Tibial artery (tissue), 4 donors: ENCODE results near the gene MTNR1A.
A peak's percentile ranks its signal among the peaks of the same experiment; 100 is the strongest.

Source experiments
- DNase-seq, 2 donors: peaks; one replicate each; pipeline ENCODE4 v3.0.0-alpha.2; 2019
- H3K27ac ChIP-seq, 2 donors: fragments of 200-600 bp; sonication (generic) in 1 of 2; 1 replicate in 1 of 2; 2 replicates in 1 of 2; pipeline ENCODE4 v1.5.1; 2018 to 2019; ENCODE audit warnings: mild to moderate bottlenecking in 1 of 2
- H3K27me3 ChIP-seq, 2 donors: fragments of 200-600 bp; sonication (generic) in 1 of 2; one replicate each; pipeline versions ENCODE4 v1.5.1 to v1.6.0; 2016 to 2019
- H3K36me3 ChIP-seq, 3 donors: fragments of 200-600 bp; sonication (generic) in 2 of 3; one replicate each; pipeline ENCODE4 v1.5.1; 2016 to 2019; ENCODE audit warnings: mild to moderate bottlenecking in 2 of 3
- H3K4me1 ChIP-seq, 4 donors: fragments of 200-600 bp; sonication (generic) in 2 of 4; 1 replicate in 3 of 4; 2 replicates in 1 of 4; pipeline ENCODE4 v1.5.1; 2016 to 2019
- H3K4me3 ChIP-seq, 2 donors: fragments of 200-600 bp; sonication (generic) in 1 of 2; 1 replicate in 1 of 2; 2 replicates in 1 of 2; pipeline ENCODE4 v1.5.1; 2018 to 2019; ENCODE audit warnings: mild to moderate bottlenecking in 2 of 2
- H3K9me3 ChIP-seq, 3 donors: fragments of 200-600 bp; sonication (generic) in 1 of 3; one replicate each; pipeline ENCODE4 v1.5.1; 2016 to 2019
- CTCF ChIP-seq, 2 experiments: fragments of 200-600 bp in 1 of 2; fragments of 450-650 bp in 1 of 2; IDR thresholded peaks; one replicate each; pipeline ENCODE4 v1.5.1; 2017 to 2019; ENCODE audit warnings: antibody characterized with exemption in 2 of 2, mild to moderate bottlenecking in 1 of 2, moderate library complexity in 1 of 2
- intact Hi-C: fragments of 100-400 bp; cut with DNase I; formaldehyde crosslinking; loops from one replicate; pipeline ENCODE4 v1.15.0; 2023; ENCODE audit warnings: low total_unique reads

The MTNR1A gene

GRCh38 chr4:186581421-186581820 lies 26.1 kb upstream of the MTNR1A start:
- Histone ChIP-seq H3K4me3 (no peak overlapping the region), H3K27ac (no peak overlapping the region), H3K27me3 (no peaks in the 10 kb centered on the region), H3K36me3 (peaks cover 12 to 19% (median 13%) of the 10 kb centered on the region in 3 donors), H3K4me1 (peaks cover 0 to 8% (median 2%) of the 10 kb centered on the region in 4 donors), H3K9me3 (peaks cover 0 to 5% (median 0%) of the 10 kb centered on the region in 3 donors)
- DNase-seq = no peak
- intact Hi-C loops = no loop called here
- no peak for TF ChIP-seq CTCF (IDR thresholded peaks at IDR 0.05)

DNA sequence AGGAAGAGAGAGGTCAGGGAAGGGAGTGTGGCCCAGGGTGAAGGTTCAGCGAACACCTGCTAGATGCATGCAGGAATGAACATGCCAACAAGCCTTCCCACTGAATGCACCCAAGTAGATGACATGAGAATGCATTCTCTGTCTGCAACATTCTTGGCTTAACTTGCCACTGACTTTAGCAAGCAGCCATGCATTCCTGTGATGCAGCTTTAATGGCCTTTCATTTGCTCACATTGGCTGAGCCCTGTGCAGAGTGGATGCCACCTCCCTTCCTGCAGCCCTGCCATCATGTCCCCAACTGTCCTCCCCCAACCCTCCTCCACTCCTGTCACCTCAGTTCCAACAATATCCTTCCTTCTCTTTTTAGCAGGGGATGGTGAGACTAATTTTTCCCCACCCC lies 25.3 kb upstream of the MTNR1A start:
- Histone ChIP-seq H3K9me3 (peaks cover 0 to 5% (median 0%) of the 10 kb centered on the region in 3 donors), H3K36me3 (peaks cover 12 to 19% (median 13%) of the 10 kb centered on the region in 3 donors), H3K4me1 (peaks cover 0 to under 1% (median 0%) of the 10 kb centered on the region in 4 donors), H3K27ac (no peak overlapping the region), H3K27me3 (no peaks in the 10 kb centered on the region), H3K4me3 (no peak overlapping the region)
- intact Hi-C loops = no loop called here
- no peak for TF ChIP-seq CTCF (IDR thresholded peaks at IDR 0.05)
- DNase-seq = no peak

GRCh38 chr4:186570193-186570996 lies 15.0 kb upstream of the MTNR1A start:
- no peak for DNase-seq
- Histone ChIP-seq H3K9me3 (no peaks in the 10 kb centered on the region), H3K4me3 (peak overlapping the region; percentile 7 to 35), H3K27me3 (no peaks in the 10 kb centered on the region), H3K4me1 (peaks cover 0 to 4% (median 0%) of the 10 kb centered on the region in 4 donors), H3K27ac (no peak overlapping the region), H3K36me3 (no peaks in the 10 kb centered on the region)
- no peak for TF ChIP-seq CTCF (IDR thresholded peaks at IDR 0.05)
- intact Hi-C loops = no loop called here

DNA sequence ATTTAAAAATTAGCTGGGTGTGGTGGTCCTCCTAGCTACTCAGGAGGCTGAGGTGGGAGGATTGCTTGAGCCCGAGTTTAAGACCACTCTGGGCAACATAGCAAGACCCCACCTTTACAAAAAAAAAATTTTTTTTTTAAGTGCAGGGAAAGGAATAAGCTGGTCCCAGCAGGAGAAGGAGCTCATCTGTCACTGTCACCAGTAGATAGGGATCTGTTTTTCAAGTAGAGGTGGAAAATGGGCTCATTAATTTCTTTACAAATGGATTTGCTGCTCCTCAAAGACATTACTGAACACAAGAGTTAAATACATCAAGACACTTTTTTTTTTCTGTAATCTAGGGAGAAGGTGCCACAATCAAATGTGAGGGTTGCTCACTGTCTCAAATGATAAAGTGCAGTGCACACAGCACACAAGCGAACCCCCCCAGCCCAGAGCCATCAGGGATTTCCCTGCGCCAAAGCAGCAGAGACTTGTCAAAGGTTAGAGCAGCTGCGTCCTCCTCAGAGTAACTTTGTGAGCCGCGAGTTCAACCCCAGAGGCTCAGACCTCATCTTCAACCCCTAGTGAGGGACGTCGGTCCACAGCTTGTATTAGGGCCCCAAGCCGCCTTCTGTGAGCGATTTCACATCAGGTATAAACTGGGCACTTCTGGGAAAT lies 14.3 kb upstream of the MTNR1A start:
- peak overlapping the region; percentile 7 to 35 for H3K4me3 ChIP-seq
- intact Hi-C loops = no loop called here
- H3K27me3 ChIP-seq = peaks cover 0 to 3% of the 10 kb centered on the region in 2 donors
- no peaks in the 10 kb centered on the region for H3K9me3 ChIP-seq
- H3K4me1 ChIP-seq = peaks cover 0 to 4% (median 0%) of the 10 kb centered on the region in 4 donors
- no peaks in the 10 kb centered on the region for H3K36me3 ChIP-seq
- no peak overlapping the region for H3K27ac ChIP-seq
- DNase-seq = no peak
- TF ChIP-seq CTCF (IDR thresholded peaks at IDR 0.05) = no peak

DNA sequence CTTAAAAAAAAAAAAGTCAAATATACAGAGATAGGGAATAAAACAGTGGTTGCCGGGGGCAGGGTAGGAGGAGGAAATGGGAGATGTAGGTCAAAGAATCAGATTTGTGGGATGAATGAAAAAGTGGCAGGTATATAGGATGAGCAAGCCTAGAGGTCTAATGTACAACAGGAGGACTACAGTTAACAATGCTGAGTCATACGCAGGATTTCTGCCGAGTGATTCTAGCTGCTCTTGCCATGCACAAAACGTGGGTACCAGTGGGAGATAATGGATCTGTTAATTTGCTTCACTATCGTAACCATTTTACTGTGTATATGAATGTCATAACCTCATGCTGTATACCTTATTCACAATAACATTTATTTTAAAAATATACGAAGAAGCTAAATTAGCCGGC lies 10.7 kb upstream of the MTNR1A start:
- no peak overlapping the region for H3K27ac ChIP-seq
- H3K36me3 ChIP-seq = no peaks in the 10 kb centered on the region
- no peak for DNase-seq
- intact Hi-C loops = no loop called here
- no peak for TF ChIP-seq CTCF (IDR thresholded peaks at IDR 0.05)
- no peaks in the 10 kb centered on the region for H3K9me3 ChIP-seq
- H3K4me1 ChIP-seq = peaks cover 0 to 4% (median 0%) of the 10 kb centered on the region in 4 donors
- H3K4me3 ChIP-seq = no peak overlapping the region
- peaks cover 0 to 3% of the 10 kb centered on the region in 2 donors for H3K27me3 ChIP-seq
